ENCODE measurements around the gene SATB2. TPM values are rescaled to one million over a fixed set of nuclear protein-coding genes. Genes with fewer than 3 reads are reported as not detected.

SATB2 gene
- polyA plus RNA-seq, 1 of the 3 experiments (the other 2 are of a cell fraction), result 0.13 TPM

- Histone ChIP-seq H3K79me2 (ENCODE audit: insufficient read depth) (no peaks in the 10 kb centered on the region), H3K9me2 (no peaks in the 10 kb centered on the region), H4K20me1 (ENCODE audit: insufficient read depth) (no peaks in the 10 kb centered on the region), H2AFZ (ENCODE audit: low read depth) (no peak overlapping the region), H3K9me3 (no peaks in the 10 kb centered on the region), H3K27me3 (ENCODE audit: insufficient read depth) (0 out of 2 replicates have a peak, but pooled peaks cover 5% of the 10 kb centered on the region), H3K27ac (ENCODE audit: low read depth in 2 of 2, low read length in 1 of 2) (no peak overlapping the region), H3K4me3 (ENCODE audit: low read depth in 2 of 2, low read length in 1 of 2) (no peak overlapping the region), H3K4me2 (no peak overlapping the region), H3F3A (replicated peaks; ENCODE audit: insufficient read depth) (no peaks in the 10 kb centered on the region), H3K36me3 (replicated peaks in 1 of 2; ENCODE audit: control insufficient read depth in 1 of 2, insufficient read depth in 2 of 2, low read length in 1 of 2) (no peaks in the 10 kb centered on the region), H3K9ac (no peak overlapping the region), H3K4me1 (ENCODE audit: control insufficient read depth in 1 of 2, insufficient read depth in 2 of 2, low read depth in 1 of 2, low read length in 1 of 2) (no peaks in the 10 kb centered on the region; a peak in 1 of 4 replicates)
- TF ChIP-seq POLR2AphosphoS5 (IDR thresholded peaks at IDR 0.05; ENCODE audit: low read depth, low read length) (no peak), GATA2 (CRISPR knock-in tag; IDR thresholded peaks at IDR 0.05) (no peak), EP300 (IDR thresholded peaks at IDR 0.05; ENCODE audit: borderline replicate concordance in 1 of 2, low read depth in 1 of 2, low read length in 1 of 2) (no peak), CHD2 (IDR thresholded peaks at IDR 0.05; ENCODE audit: low read length, partially characterized antibody) (no peak), TAF1 (IDR thresholded peaks at IDR 0.05; ENCODE audit: borderline replicate concordance, low read depth, low read length) (no peak), MXI1 (IDR thresholded peaks at IDR 0.05; ENCODE audit: low read depth, low read length) (no peak)
- TF ChIP-seq, protein P1, sequence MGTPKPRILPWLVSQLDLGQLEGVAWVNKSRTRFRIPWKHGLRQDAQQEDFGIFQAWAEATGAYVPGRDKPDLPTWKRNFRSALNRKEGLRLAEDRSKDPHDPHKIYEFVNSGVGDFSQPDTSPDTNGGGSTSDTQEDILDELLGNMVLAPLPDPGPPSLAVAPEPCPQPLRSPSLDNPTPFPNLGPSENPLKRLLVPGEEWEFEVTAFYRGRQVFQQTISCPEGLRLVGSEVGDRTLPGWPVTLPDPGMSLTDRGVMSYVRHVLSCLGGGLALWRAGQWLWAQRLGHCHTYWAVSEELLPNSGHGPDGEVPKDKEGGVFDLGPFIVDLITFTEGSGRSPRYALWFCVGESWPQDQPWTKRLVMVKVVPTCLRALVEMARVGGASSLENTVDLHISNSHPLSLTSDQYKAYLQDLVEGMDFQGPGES (IDR thresholded peaks at IDR 0.05; ENCODE audit: low read depth, low read length), result no peak
- TF ChIP-seq, protein P2, sequence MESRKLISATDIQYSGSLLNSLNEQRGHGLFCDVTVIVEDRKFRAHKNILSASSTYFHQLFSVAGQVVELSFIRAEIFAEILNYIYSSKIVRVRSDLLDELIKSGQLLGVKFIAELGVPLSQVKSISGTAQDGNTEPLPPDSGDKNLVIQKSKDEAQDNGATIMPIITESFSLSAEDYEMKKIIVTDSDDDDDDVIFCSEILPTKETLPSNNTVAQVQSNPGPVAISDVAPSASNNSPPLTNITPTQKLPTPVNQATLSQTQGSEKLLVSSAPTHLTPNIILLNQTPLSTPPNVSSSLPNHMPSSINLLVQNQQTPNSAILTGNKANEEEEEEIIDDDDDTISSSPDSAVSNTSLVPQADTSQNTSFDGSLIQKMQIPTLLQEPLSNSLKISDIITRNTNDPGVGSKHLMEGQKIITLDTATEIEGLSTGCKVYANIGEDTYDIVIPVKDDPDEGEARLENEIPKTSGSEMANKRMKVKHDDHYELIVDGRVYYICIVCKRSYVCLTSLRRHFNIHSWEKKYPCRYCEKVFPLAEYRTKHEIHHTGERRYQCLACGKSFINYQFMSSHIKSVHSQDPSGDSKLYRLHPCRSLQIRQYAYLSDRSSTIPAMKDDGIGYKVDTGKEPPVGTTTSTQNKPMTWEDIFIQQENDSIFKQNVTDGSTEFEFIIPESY (IDR thresholded peaks at IDR 0.05; ENCODE audit: borderline replicate concordance, low read depth), result no peak
- ChIA-PET POLR2A (no interaction called here), CTCF (interaction anchor here (0.7 kb wide), 1 partner anchor 98 kb away, joined by 3 read pairs; no protein-coding TSS in a partner anchor)
- no peak for DNase-seq
- 18% methylated on average over 4 of the region's 4 CpGs for WGBS (ENCODE audit: low lambda C conversion rate)
These were observed 148.3 kb downstream of the SATB2 start for GRCh38 chr2:199309411-199309810.

DNA sequence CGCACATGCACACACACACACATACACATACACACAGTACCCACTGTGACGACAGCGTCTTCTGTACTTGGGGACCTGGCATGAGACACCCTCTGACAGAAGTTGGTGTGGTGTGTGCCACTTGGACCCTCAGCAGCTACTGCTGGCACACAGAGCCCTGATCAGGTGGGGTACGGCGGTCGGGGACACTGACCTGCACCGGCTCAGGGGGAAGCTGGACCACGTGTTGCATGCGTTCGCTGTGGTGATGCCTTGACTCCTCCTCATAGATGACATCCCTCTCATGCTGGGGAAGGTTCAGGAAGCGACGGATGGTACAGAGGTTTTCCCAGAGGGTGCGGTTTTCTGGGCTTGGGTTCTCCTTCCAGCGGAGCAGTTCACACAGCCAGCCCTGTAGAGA is 149.2 kb downstream of the SATB2 start:
- CTCF ChIA-PET, result interaction anchor here (0.7 kb wide), 1 partner anchor 99 kb away, joined by 3 read pairs; no protein-coding TSS in a partner anchor

More for the DNA sequence above, 149.2 kb downstream of the SATB2 start:
- Histone ChIP-seq H3K9ac (no peak overlapping the region), H3K27me3 (ENCODE audit: insufficient read depth) (0 out of 2 replicates have a peak, but pooled peaks cover 5% of the 10 kb centered on the region), H3K4me3 (ENCODE audit: low read depth in 2 of 2, low read length in 1 of 2) (no peak overlapping the region), H3K4me1 (ENCODE audit: control insufficient read depth in 1 of 2, insufficient read depth in 2 of 2, low read depth in 1 of 2, low read length in 1 of 2) (no peaks in the 10 kb centered on the region; a peak in 1 of 4 replicates), H3K36me3 (replicated peaks in 1 of 2; ENCODE audit: control insufficient read depth in 1 of 2, insufficient read depth in 2 of 2, low read length in 1 of 2) (no peaks in the 10 kb centered on the region), H3F3A (replicated peaks; ENCODE audit: insufficient read depth) (no peaks in the 10 kb centered on the region), H3K4me2 (no peak overlapping the region), H4K20me1 (ENCODE audit: insufficient read depth) (no peaks in the 10 kb centered on the region), H3K9me3 (no peaks in the 10 kb centered on the region), H3K79me2 (ENCODE audit: insufficient read depth) (no peaks in the 10 kb centered on the region), H2AFZ (ENCODE audit: low read depth) (no peak overlapping the region), H3K9me2 (no peaks in the 10 kb centered on the region), H3K27ac (ENCODE audit: low read depth in 2 of 2, low read length in 1 of 2) (no peak overlapping the region)
- 41% methylated on average over 12 of the region's 14 CpGs for WGBS (ENCODE audit: low lambda C conversion rate)
- DNase-seq, result no peak
- TF ChIP-seq TCF12 (IDR thresholded peaks at IDR 0.05) (no peak), TAF1 (IDR thresholded peaks at IDR 0.05; ENCODE audit: borderline replicate concordance, low read depth, low read length) (no peak), JUND (IDR thresholded peaks at IDR 0.05) (no peak), FOXJ3 (CRISPR knock-in tag; IDR thresholded peaks at IDR 0.05) (no peak), MEF2A (IDR thresholded peaks at IDR 0.05; ENCODE audit: borderline replicate concordance, low read depth) (no peak), POLR2AphosphoS5 (IDR thresholded peaks at IDR 0.05; ENCODE audit: low read depth, low read length) (no peak), YY1 (IDR thresholded peaks at IDR 0.05; ENCODE audit: low read depth) (no peak), TEAD4 (IDR thresholded peaks at IDR 0.05; ENCODE audit: borderline replicate concordance, insufficient read depth) (no peak), NRF1 (IDR thresholded peaks at IDR 0.05; ENCODE audit: low read depth, low read length) (no peak), RCOR1 (IDR thresholded peaks at IDR 0.05; ENCODE audit: low read length) (no peak), SIN3A (IDR thresholded peaks at IDR 0.05; ENCODE audit: borderline replicate concordance, low read depth, low read length) (no peak), MXI1 (IDR thresholded peaks at IDR 0.05; ENCODE audit: low read depth, low read length) (no peak)
- TF ChIP-seq, protein P3, sequence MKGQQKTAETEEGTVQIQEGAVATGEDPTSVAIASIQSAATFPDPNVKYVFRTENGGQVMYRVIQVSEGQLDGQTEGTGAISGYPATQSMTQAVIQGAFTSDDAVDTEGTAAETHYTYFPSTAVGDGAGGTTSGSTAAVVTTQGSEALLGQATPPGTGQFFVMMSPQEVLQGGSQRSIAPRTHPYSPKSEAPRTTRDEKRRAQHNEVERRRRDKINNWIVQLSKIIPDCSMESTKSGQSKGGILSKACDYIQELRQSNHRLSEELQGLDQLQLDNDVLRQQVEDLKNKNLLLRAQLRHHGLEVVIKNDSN (IDR thresholded peaks at IDR 0.05; ENCODE audit: borderline replicate concordance, low read depth), result no peak
- TF ChIP-seq, protein P4, sequence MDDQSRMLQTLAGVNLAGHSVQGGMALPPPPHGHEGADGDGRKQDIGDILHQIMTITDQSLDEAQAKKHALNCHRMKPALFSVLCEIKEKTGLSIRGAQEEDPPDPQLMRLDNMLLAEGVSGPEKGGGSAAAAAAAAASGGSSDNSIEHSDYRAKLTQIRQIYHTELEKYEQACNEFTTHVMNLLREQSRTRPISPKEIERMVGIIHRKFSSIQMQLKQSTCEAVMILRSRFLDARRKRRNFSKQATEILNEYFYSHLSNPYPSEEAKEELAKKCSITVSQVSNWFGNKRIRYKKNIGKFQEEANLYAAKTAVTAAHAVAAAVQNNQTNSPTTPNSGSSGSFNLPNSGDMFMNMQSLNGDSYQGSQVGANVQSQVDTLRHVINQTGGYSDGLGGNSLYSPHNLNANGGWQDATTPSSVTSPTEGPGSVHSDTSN (IDR thresholded peaks at IDR 0.05), result no peak
- POLR2A ChIA-PET, result no interaction called here
